ENCODE measurements around the gene PPCDC. TPM values are rescaled to one million over a fixed set of nuclear protein-coding genes. Genes with fewer than 3 reads are reported as not detected.

PPCDC gene
- total RNA-seq, 1 donor from 2014 or later: 13.5 TPM

GRCh38 chr15:75056036-75056435 lies 32.6 kb downstream of the PPCDC start:
- POLR2A ChIA-PET: no interaction called here

DNA sequence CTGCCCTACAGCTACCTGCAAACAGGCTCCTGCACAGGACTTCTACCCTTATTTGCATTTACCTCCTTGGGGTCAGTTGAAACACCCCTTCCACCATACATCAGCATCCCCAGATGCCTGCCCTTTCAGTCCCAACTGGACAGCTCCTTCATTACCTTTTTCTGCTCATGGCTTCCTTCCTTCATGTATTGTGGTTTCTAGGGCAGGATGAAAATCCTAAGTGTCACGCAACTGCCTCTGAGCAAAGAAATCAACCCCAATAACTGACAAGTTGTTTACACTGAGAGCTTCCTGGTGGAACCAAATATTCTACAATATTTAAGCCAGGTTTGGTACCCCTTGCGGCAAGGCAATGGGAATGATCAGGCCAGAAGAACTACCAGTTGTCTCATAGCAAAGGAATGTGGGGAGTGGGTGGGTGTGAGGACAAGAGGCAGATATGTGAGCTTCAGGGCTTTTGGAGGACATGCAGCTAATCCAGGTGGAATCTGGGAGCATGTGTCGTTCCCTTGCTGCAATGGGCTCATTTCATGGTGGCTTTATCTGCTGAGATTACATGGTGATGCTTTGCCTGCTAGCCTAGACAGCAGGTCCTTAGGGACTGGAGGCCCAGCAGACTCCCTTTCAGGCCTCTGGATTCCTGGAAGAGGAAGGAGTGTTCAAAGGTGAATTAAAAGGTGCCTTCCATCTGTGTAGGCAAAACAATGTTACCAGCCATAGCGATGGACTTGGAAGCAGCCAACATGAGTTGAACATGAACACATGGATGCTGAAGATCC lies 34.9 kb downstream of the PPCDC start:
- CTCF ChIA-PET: no interaction called here
- ATAC-seq (ENCODE audit: low read depth) (no peak), DNase-seq (no peak)
- no peak for TF ChIP-seq CTCF (IDR thresholded peaks at IDR 0.05)
- H3K27me3 Mint-ChIP-seq: no peaks in the 10 kb centered on the region
- no peaks in the 10 kb centered on the region for H3K36me3 Mint-ChIP-seq (ENCODE audit: low read depth)
- POLR2A ChIA-PET: interaction anchor here (0.7 kb wide), 1 partner anchor 88 kb away, joined by 5 read pairs; no protein-coding TSS in a partner anchor
- H3K4me1 Mint-ChIP-seq: peaks cover 3% of the 10 kb centered on the region
- H3K9me3 Mint-ChIP-seq: no peaks in the 10 kb centered on the region
- H3K4me3 Mint-ChIP-seq: no peak overlapping the region
- H3K27ac Mint-ChIP-seq: no peak overlapping the region
- intact Hi-C loops (cut with micrococcal nuclease): no loop called here

More at GRCh38 chr15:75056036-75056435, 32.6 kb downstream of the PPCDC start:
- ATAC-seq (ENCODE audit: low read depth) (no peak), DNase-seq (no peak)
- Mint-ChIP-seq H3K4me1 (no peaks in the 10 kb centered on the region), H3K9me3 (no peaks in the 10 kb centered on the region), H3K36me3 (ENCODE audit: low read depth) (no peaks in the 10 kb centered on the region), H3K27me3 (no peaks in the 10 kb centered on the region), H3K27ac (no peak overlapping the region), H3K4me3 (no peak overlapping the region)
- intact Hi-C loops (cut with micrococcal nuclease): no loop called here
- CTCF ChIA-PET: no interaction called here
- TF ChIP-seq CTCF (IDR thresholded peaks at IDR 0.05): no peak

DNA sequence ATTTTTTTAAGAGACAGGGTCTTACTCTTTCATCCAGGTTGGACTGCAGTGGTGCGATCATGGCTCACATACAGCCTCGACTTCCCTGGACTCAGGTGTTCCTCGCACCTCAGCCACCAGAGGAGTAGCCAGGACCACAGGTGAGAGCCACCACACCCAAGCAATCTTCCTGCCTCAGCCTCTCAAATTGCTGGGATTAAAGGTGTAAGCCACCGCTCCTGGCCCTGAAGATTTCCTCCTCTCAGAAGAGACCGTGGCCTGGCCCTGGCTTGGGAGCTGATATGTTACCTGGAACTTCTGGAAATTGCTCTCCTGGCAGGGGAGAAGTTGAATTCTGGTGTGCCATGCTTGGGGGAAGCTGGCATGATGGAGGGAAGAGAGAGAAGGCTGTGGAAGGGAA lies 36.2 kb downstream of the PPCDC start:
- Mint-ChIP-seq H3K4me3 (no peak overlapping the region), H3K36me3 (ENCODE audit: low read depth) (no peaks in the 10 kb centered on the region), H3K27ac (no peak overlapping the region), H3K4me1 (peaks cover 3% of the 10 kb centered on the region), H3K27me3 (no peaks in the 10 kb centered on the region), H3K9me3 (no peaks in the 10 kb centered on the region)
- no peak for ATAC-seq (ENCODE audit: low read depth)
- DNase-seq: no peak
- intact Hi-C loops (cut with micrococcal nuclease): no loop called here
- CTCF ChIA-PET: interaction anchor here (1.0 kb wide), 1 partner anchor 16 kb away, joined by 3 read pairs; no protein-coding TSS in a partner anchor
- POLR2A ChIA-PET: interaction anchor here (0.6 kb wide), 1 partner anchor 8 kb away, joined by 3 read pairs; no protein-coding TSS in a partner anchor
- no peak for TF ChIP-seq CTCF (IDR thresholded peaks at IDR 0.05)

GRCh38 chr15:75061272-75061671 lies 37.9 kb downstream of the PPCDC start:
- intact Hi-C loops (cut with micrococcal nuclease): no loop called here
- Mint-ChIP-seq H3K36me3 (ENCODE audit: low read depth) (no peaks in the 10 kb centered on the region), H3K4me3 (no peak overlapping the region), H3K4me1 (peaks cover 7% of the 10 kb centered on the region), H3K9me3 (peaks cover under 1% of the 10 kb centered on the region), H3K27me3 (no peaks in the 10 kb centered on the region), H3K27ac (no peak overlapping the region)
- DNase-seq (no peak), ATAC-seq (ENCODE audit: low read depth) (no peak)
- no peak for TF ChIP-seq CTCF (IDR thresholded peaks at IDR 0.05)
- POLR2A ChIA-PET: interaction anchor here (0.9 kb wide), 1 partner anchor 18 kb away, joined by 3 read pairs; no protein-coding TSS in a partner anchor
- CTCF ChIA-PET: no interaction called here

GRCh38 chr15:75062706-75063105 lies 39.3 kb downstream of the PPCDC start:
- Mint-ChIP-seq H3K9me3 (peaks cover 4% of the 10 kb centered on the region), H3K4me1 (peaks cover 18% of the 10 kb centered on the region), H3K27me3 (no peaks in the 10 kb centered on the region), H3K36me3 (ENCODE audit: low read depth) (peaks cover 2% of the 10 kb centered on the region), H3K27ac (no peak overlapping the region), H3K4me3 (no peak overlapping the region)
- DNase-seq (no peak), ATAC-seq (ENCODE audit: low read depth) (no peak)
- intact Hi-C loops (cut with micrococcal nuclease): no loop called here
- TF ChIP-seq CTCF (IDR thresholded peaks at IDR 0.05): no peak
- CTCF ChIA-PET: no interaction called here
- POLR2A ChIA-PET: no interaction called here
